Astrocyte (in vitro differentiated cells and primary cell): ENCODE measurements around the gene BRINP1. TPM values are rescaled to one million over a fixed set of nuclear protein-coding genes. Genes with fewer than 3 reads are reported as not detected.

ENCODE experiments used
- DNase-seq: peaks from one replicate; pipeline ENCODE4 v3.0.0-alpha.2; 2010; ENCODE audit warnings: low read depth
- FAIRE-seq: peaks from 2 replicates; lab custom pipeline; 2011; peaks lifted over from hg19 to GRCh38; lab: Jason Lieb, UNC
- H2AFZ ChIP-seq: 2 replicates; pipeline ENCODE4 v1.6.0; 2012; ENCODE audit warnings: low read depth, low read length, inconsistent platforms
- H3K27ac ChIP-seq: 2 replicates; pipeline ENCODE4 v1.5.1; 2011; ENCODE audit warnings: low read depth, low read length, inconsistent platforms
- H3K27me3 ChIP-seq: 2 replicates; pipeline ENCODE4 v1.6.0; 2011; ENCODE audit warnings: low read length, inconsistent platforms; ENCODE audit not compliant: insufficient read depth
- H3K36me3 ChIP-seq: 2 replicates; pipeline ENCODE4 v1.5.1; 2011; ENCODE audit warnings: low read length, inconsistent platforms; ENCODE audit not compliant: insufficient read depth
- H3K4me1 ChIP-seq: 2 replicates; pipeline ENCODE4 v1.5.1; 2011; ENCODE audit warnings: low read length, inconsistent platforms; ENCODE audit not compliant: insufficient read depth
- H3K4me2 ChIP-seq: 2 replicates; pipeline ENCODE4 v1.6.0; 2012; ENCODE audit warnings: low read length, inconsistent platforms
- H3K4me3 ChIP-seq: 2 replicates; pipeline ENCODE4 v1.5.1; 2011; ENCODE audit warnings: low read depth, mild to moderate bottlenecking, low read length, inconsistent platforms; ENCODE audit not compliant: insufficient read depth
- H3K79me2 ChIP-seq: 2 replicates; pipeline ENCODE4 v1.6.0; 2012; ENCODE audit warnings: mild to moderate bottlenecking, low read length, inconsistent platforms; ENCODE audit not compliant: insufficient read depth
- H3K9ac ChIP-seq: 2 replicates; pipeline ENCODE4 v1.6.0; 2012; ENCODE audit warnings: mild to moderate bottlenecking, low read length, inconsistent platforms
- H3K9me3 ChIP-seq: 2 replicates; pipeline ENCODE4 v1.5.1; 2012; ENCODE audit warnings: low read depth, mild to moderate bottlenecking, low read length, inconsistent platforms; ENCODE audit not compliant: insufficient read depth
- H4K20me1 ChIP-seq: 2 replicates; pipeline ENCODE4 v1.6.0; 2012; ENCODE audit warnings: low read length, inconsistent platforms; ENCODE audit not compliant: insufficient read depth
- H3K27ac Mint-ChIP-seq: one replicate; pipeline ENCODE4 v1.8.0; 2021; ENCODE audit warnings: mild to moderate bottlenecking, mixed read lengths; ENCODE audit not compliant: unreplicated experiment
- H3K27me3 Mint-ChIP-seq: one replicate; pipeline ENCODE4 v1.8.0; 2021; ENCODE audit warnings: low read depth, mixed read lengths; ENCODE audit not compliant: unreplicated experiment
- H3K36me3 Mint-ChIP-seq: one replicate; pipeline ENCODE4 v1.8.0; 2021; ENCODE audit warnings: low read depth, mixed read lengths; ENCODE audit not compliant: unreplicated experiment
- H3K4me1 Mint-ChIP-seq: one replicate; pipeline ENCODE4 v1.8.0; 2021; ENCODE audit warnings: low read depth, mixed read lengths; ENCODE audit not compliant: unreplicated experiment
- H3K4me3 Mint-ChIP-seq: one replicate; pipeline ENCODE4 v1.8.0; 2021; ENCODE audit warnings: mild to moderate bottlenecking, moderate library complexity, mixed read lengths; ENCODE audit not compliant: unreplicated experiment
- H3K9me3 Mint-ChIP-seq: one replicate; pipeline ENCODE4 v1.8.0; 2021; ENCODE audit warnings: mild to moderate bottlenecking, mixed read lengths; ENCODE audit not compliant: unreplicated experiment
- EZH2 ChIP-seq: IDR thresholded peaks from 2 replicates; pipeline ENCODE4 v1.6.1; 2012; ENCODE audit warnings: mild to moderate bottlenecking, low read length, inconsistent platforms; ENCODE audit not compliant: insufficient read depth
- total RNA-seq: library from RNA; stranded (reverse); gene quantifications from 2 replicates; pipeline ENCODE4 v1.2.1, GENCODE V29; 2021
- TF ChIP-seq, protein P1 (sequence below): IDR thresholded peaks from 2 replicates; pipeline ENCODE4 v1.5.1; 2011; ENCODE audit warnings: low read depth, mild to moderate bottlenecking, inconsistent platforms, low read length, moderate library complexity; ENCODE audit not compliant: insufficient read depth

BRINP1 gene
- total RNA-seq, 1 donor from 2014 or later, result 2.2 TPM

- no peak overlapping the region for H2AFZ ChIP-seq
- DNase-seq, result peak; percentile 54
- H3K36me3 ChIP-seq, result no peaks in the 10 kb centered on the region
- H3K4me3 ChIP-seq, result no peak overlapping the region
- H3K4me1 ChIP-seq, result peaks cover 3% of the 10 kb centered on the region
- H3K36me3 Mint-ChIP-seq, result no peaks in the 10 kb centered on the region
- no peak for FAIRE-seq
- no peak overlapping the region for H3K27ac Mint-ChIP-seq
- no peaks in the 10 kb centered on the region for H3K9me3 Mint-ChIP-seq
- H3K4me3 Mint-ChIP-seq, result no peak overlapping the region
- no peaks in the 10 kb centered on the region for H4K20me1 ChIP-seq
- H3K27me3 Mint-ChIP-seq, result peaks cover 17% of the 10 kb centered on the region
- H3K9ac ChIP-seq, result no peak overlapping the region
- no peaks in the 10 kb centered on the region for H3K9me3 ChIP-seq
- H3K27ac ChIP-seq, result no peak overlapping the region
- no peaks in the 10 kb centered on the region for H3K79me2 ChIP-seq
- peaks cover 10% of the 10 kb centered on the region for H3K4me1 Mint-ChIP-seq
- no peaks in the 10 kb centered on the region for H3K27me3 ChIP-seq
- no peak overlapping the region for H3K4me2 ChIP-seq
- TF ChIP-seq EZH2, result no peak
- TF ChIP-seq, protein P1, sequence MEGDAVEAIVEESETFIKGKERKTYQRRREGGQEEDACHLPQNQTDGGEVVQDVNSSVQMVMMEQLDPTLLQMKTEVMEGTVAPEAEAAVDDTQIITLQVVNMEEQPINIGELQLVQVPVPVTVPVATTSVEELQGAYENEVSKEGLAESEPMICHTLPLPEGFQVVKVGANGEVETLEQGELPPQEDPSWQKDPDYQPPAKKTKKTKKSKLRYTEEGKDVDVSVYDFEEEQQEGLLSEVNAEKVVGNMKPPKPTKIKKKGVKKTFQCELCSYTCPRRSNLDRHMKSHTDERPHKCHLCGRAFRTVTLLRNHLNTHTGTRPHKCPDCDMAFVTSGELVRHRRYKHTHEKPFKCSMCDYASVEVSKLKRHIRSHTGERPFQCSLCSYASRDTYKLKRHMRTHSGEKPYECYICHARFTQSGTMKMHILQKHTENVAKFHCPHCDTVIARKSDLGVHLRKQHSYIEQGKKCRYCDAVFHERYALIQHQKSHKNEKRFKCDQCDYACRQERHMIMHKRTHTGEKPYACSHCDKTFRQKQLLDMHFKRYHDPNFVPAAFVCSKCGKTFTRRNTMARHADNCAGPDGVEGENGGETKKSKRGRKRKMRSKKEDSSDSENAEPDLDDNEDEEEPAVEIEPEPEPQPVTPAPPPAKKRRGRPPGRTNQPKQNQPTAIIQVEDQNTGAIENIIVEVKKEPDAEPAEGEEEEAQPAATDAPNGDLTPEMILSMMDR, result no peak
These were observed 88.3 kb downstream of the BRINP1 start for GRCh38 chr9:119280740-119281485.

DNA sequence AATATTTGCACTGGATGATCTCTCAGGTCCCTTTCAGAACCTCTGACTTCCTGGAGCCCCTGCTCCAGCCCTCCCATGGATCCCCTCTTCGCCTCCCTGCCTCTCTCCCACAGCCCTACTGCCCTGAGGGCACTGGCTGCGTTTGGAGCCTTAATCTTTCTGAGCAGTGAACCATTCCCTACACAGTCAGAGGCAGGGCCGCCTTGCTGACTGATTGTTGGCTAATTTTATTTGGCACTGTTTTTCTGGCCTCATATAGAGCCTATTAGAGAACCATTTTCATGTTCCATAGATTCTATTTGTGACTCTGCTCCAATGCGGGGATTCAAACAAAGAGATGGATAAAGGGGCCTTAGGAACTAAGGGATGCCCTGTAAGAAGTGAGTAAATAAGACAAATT lies 91.1 kb downstream of the BRINP1 start:
- Mint-ChIP-seq H3K27ac (no peak overlapping the region), H3K4me3 (no peak overlapping the region), H3K4me1 (peaks cover 11% of the 10 kb centered on the region), H3K9me3 (no peaks in the 10 kb centered on the region), H3K36me3 (no peaks in the 10 kb centered on the region), H3K27me3 (peaks cover 13% of the 10 kb centered on the region)
- no peaks in the 10 kb centered on the region for H3K9me3 ChIP-seq
- TF ChIP-seq EZH2, result no peak
- TF ChIP-seq, protein P1, result no peak
- no peaks in the 10 kb centered on the region for H3K27me3 ChIP-seq
- H3K9ac ChIP-seq, result no peak overlapping the region
- DNase-seq (no peak), FAIRE-seq (no peak)
- H3K79me2 ChIP-seq, result no peaks in the 10 kb centered on the region
- no peaks in the 10 kb centered on the region for H3K36me3 ChIP-seq
- no peak overlapping the region for H3K27ac ChIP-seq
- H2AFZ ChIP-seq, result no peak overlapping the region
- H3K4me1 ChIP-seq, result peaks cover 10% of the 10 kb centered on the region
- H3K4me3 ChIP-seq, result no peak overlapping the region
- H3K4me2 ChIP-seq, result no peak overlapping the region
- H4K20me1 ChIP-seq, result no peaks in the 10 kb centered on the region

DNA sequence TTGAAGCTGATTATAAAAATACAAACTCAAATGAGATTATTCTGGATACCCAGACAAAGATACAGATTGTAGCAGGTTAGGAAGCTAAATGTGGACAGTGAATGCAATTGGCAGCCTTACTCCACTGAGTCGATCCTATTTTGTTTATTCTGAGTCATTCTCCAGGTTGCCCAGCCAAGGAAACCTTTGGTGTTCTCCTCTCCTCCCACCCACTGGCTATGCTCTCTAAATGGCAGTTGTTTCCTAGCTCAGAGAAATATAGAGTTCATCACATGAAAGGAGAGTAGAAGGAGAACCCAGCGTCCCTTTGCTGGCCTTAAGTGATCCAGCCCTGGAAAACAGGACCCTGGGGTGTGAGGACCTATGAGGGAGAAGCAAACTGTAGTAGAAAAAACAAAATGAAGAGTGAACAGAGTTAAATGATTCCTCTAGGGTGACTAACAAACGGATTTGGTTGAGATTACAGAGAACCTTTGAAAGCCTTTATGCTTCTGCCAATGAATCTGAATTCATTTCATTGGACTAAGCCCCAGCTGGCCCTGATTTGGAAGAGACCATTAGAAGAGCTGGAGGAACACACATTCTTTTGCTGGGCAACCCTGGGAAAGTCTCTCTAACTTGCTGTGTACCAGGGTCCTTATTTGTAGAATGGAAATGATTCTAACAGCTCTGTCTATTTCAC lies 95.1 kb downstream of the BRINP1 start:
- no peak overlapping the region for H3K27ac Mint-ChIP-seq

More for the DNA sequence above, 95.1 kb downstream of the BRINP1 start:
- DNase-seq, result peak; percentile 52
- Histone ChIP-seq H3K4me2 (no peak overlapping the region), H3K27ac (no peak overlapping the region), H3K9ac (no peak overlapping the region), H3K27me3 (no peaks in the 10 kb centered on the region), H4K20me1 (no peaks in the 10 kb centered on the region), H3K4me1 (peaks cover 9% of the 10 kb centered on the region), H3K4me3 (no peak overlapping the region), H3K36me3 (no peaks in the 10 kb centered on the region), H2AFZ (peak overlapping the region; percentile 5), H3K9me3 (no peaks in the 10 kb centered on the region), H3K79me2 (no peaks in the 10 kb centered on the region)
- no peak for FAIRE-seq
- H3K9me3 Mint-ChIP-seq, result no peaks in the 10 kb centered on the region
- TF ChIP-seq EZH2, result no peak
- TF ChIP-seq, protein P1, result no peak
- peaks cover 3% of the 10 kb centered on the region for H3K27me3 Mint-ChIP-seq
- H3K4me3 Mint-ChIP-seq, result no peak overlapping the region
- peaks cover 10% of the 10 kb centered on the region for H3K4me1 Mint-ChIP-seq
- H3K36me3 Mint-ChIP-seq, result no peaks in the 10 kb centered on the region
